ENCODE measurements around the gene THAP10.

Gene THAP10

GRCh38 chr15:70853318-70853972 is 38.8 kb downstream of the THAP10 start:
- peak; percentile 53 for DNase-seq

GRCh38 chr15:70852501-70853317 is 39.5 kb downstream of the THAP10 start:
- DNase-seq, result no peak

- DNase-seq, result no peak
Observed at GRCh38 chr15:70851889-70852288, 40.3 kb downstream of the THAP10 start.

GRCh38 chr15:70845602-70846360 is 46.5 kb downstream of the THAP10 start:
- DNase-seq, result no peak

GRCh38 chr15:70837476-70837875 is 54.8 kb downstream of the THAP10 start:
- DNase-seq, result no peak

- DNase-seq, result no peak
Observed at GRCh38 chr15:70835841-70836240, 56.4 kb downstream of the THAP10 start.

- no peak for DNase-seq
Observed at GRCh38 chr15:70835415-70835814, 56.8 kb downstream of the THAP10 start.

- no peak for DNase-seq
Observed at GRCh38 chr15:70834999-70835398, 57.2 kb downstream of the THAP10 start.

GRCh38 chr15:70833861-70834765 is 58.1 kb downstream of the THAP10 start:
- DNase-seq, result peak; percentile 46

- no peak for DNase-seq
Observed at GRCh38 chr15:70833422-70833821, 58.8 kb downstream of the THAP10 start.

- DNase-seq, result no peak
Observed at GRCh38 chr15:70832176-70832575, 60.1 kb downstream of the THAP10 start.
